HL-60 (cell line): ENCODE measurements around the gene FOXP1.

Source experiments
- GABPA ChIP-seq: IDR thresholded peaks from 2 replicates; pipeline ENCODE4 v1.6.1; 2012; ENCODE audit warnings: low read depth
- TF ChIP-seq, protein P1 (sequence below): IDR thresholded peaks from one replicate; pipeline ENCODE4 v1.5.1; 2011; ENCODE audit warnings: low read length, control low read depth, inconsistent platforms; ENCODE audit not compliant: insufficient read depth
- TF ChIP-seq, protein P2 (sequence below): IDR thresholded peaks from 2 replicates; pipeline ENCODE4 v1.6.1; 2012; ENCODE audit warnings: low read depth; ENCODE audit not compliant: insufficient replicate concordance

DNA sequence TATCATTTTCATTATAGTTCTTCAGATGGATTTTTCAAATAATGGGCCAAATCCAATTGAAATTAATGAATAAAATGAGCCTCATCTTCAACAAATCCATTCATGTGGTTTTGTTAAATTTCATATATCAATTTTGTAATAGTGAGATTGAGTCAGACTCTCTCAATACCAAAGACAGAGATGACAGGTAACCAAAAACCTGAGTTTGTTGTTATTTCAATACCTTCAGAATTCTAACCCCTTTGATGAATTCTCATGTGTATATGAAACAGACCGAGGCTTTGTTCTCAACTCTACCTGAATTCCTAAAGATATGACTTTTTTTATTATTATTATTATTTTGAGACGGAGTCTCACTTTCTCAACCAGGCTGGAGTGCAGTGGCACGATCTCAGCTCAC lies 92.8 kb downstream of the FOXP1 start:
- no peak for TF ChIP-seq GABPA
- TF ChIP-seq, protein P1, sequence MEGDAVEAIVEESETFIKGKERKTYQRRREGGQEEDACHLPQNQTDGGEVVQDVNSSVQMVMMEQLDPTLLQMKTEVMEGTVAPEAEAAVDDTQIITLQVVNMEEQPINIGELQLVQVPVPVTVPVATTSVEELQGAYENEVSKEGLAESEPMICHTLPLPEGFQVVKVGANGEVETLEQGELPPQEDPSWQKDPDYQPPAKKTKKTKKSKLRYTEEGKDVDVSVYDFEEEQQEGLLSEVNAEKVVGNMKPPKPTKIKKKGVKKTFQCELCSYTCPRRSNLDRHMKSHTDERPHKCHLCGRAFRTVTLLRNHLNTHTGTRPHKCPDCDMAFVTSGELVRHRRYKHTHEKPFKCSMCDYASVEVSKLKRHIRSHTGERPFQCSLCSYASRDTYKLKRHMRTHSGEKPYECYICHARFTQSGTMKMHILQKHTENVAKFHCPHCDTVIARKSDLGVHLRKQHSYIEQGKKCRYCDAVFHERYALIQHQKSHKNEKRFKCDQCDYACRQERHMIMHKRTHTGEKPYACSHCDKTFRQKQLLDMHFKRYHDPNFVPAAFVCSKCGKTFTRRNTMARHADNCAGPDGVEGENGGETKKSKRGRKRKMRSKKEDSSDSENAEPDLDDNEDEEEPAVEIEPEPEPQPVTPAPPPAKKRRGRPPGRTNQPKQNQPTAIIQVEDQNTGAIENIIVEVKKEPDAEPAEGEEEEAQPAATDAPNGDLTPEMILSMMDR, result no peak
- TF ChIP-seq, protein P2, sequence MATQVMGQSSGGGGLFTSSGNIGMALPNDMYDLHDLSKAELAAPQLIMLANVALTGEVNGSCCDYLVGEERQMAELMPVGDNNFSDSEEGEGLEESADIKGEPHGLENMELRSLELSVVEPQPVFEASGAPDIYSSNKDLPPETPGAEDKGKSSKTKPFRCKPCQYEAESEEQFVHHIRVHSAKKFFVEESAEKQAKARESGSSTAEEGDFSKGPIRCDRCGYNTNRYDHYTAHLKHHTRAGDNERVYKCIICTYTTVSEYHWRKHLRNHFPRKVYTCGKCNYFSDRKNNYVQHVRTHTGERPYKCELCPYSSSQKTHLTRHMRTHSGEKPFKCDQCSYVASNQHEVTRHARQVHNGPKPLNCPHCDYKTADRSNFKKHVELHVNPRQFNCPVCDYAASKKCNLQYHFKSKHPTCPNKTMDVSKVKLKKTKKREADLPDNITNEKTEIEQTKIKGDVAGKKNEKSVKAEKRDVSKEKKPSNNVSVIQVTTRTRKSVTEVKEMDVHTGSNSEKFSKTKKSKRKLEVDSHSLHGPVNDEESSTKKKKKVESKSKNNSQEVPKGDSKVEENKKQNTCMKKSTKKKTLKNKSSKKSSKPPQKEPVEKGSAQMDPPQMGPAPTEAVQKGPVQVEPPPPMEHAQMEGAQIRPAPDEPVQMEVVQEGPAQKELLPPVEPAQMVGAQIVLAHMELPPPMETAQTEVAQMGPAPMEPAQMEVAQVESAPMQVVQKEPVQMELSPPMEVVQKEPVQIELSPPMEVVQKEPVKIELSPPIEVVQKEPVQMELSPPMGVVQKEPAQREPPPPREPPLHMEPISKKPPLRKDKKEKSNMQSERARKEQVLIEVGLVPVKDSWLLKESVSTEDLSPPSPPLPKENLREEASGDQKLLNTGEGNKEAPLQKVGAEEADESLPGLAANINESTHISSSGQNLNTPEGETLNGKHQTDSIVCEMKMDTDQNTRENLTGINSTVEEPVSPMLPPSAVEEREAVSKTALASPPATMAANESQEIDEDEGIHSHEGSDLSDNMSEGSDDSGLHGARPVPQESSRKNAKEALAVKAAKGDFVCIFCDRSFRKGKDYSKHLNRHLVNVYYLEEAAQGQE, result no peak
